ENCODE measurements around the gene BGLAP.

BGLAP gene

GRCh38 chr1:156253634-156254033 is 11.7 kb downstream of the BGLAP start:
- Histone ChIP-seq H2AFZ (ENCODE audit: low read depth) (no peak overlapping the region), H3K4me2 (no peak overlapping the region), H3K4me3 (IDR thresholded peaks at IDR 0.05; ENCODE audit: insufficient read depth, low read depth, low read length) (no peak overlapping the region), H3K79me2 (ENCODE audit: insufficient read depth, low read depth) (no peaks in the 10 kb centered on the region), H3K9ac (no peak overlapping the region), H3K4me1 (ENCODE audit: low read depth, poor library complexity, severe bottlenecking) (peaks cover 19% of the 10 kb centered on the region), H3K36me3 (ENCODE audit: insufficient read depth) (peaks cover 42% of the 10 kb centered on the region; the same call in 1 of the 2 replicates), H4K20me1 (ENCODE audit: insufficient read depth) (no peaks in the 10 kb centered on the region), H3K27ac (no peak overlapping the region; the same call in 1 of the 2 replicates), H3K27me3 (ENCODE audit: insufficient read depth, low read depth) (no peaks in the 10 kb centered on the region)
- no peak for TF ChIP-seq CTCF (conservative IDR thresholded peaks at IDR 0.05; ENCODE audit: low read depth, low read length)

GRCh38 chr1:156257711-156258110 is 15.7 kb downstream of the BGLAP start:
- Histone ChIP-seq H2AFZ (ENCODE audit: low read depth) (no peak overlapping the region), H3K79me2 (ENCODE audit: insufficient read depth, low read depth) (no peaks in the 10 kb centered on the region), H3K27ac (no peak overlapping the region; the same call in 1 of the 2 replicates), H3K4me2 (no peak overlapping the region), H4K20me1 (ENCODE audit: insufficient read depth) (no peaks in the 10 kb centered on the region), H3K4me1 (ENCODE audit: low read depth, poor library complexity, severe bottlenecking) (peaks cover 26% of the 10 kb centered on the region), H3K36me3 (ENCODE audit: insufficient read depth) (peaks cover 51% of the 10 kb centered on the region; the same call in 1 of the 2 replicates), H3K9ac (no peak overlapping the region), H3K27me3 (ENCODE audit: insufficient read depth, low read depth) (no peaks in the 10 kb centered on the region), H3K4me3 (IDR thresholded peaks at IDR 0.05; ENCODE audit: insufficient read depth, low read depth, low read length) (no peak overlapping the region)
- TF ChIP-seq CTCF (conservative IDR thresholded peaks at IDR 0.05; ENCODE audit: low read depth, low read length), result no peak

GRCh38 chr1:156258859-156259258 is 16.9 kb downstream of the BGLAP start:
- no peaks in the 10 kb centered on the region for H3K27me3 ChIP-seq (ENCODE audit: insufficient read depth, low read depth)
- no peak overlapping the region for H3K27ac ChIP-seq
- no peak overlapping the region for H3K4me3 ChIP-seq (IDR thresholded peaks at IDR 0.05; ENCODE audit: insufficient read depth, low read depth, low read length)
- peaks cover 50% of the 10 kb centered on the region; the same call in 1 of the 2 replicates for H3K36me3 ChIP-seq (ENCODE audit: insufficient read depth)
- no peaks in the 10 kb centered on the region for H3K79me2 ChIP-seq (ENCODE audit: insufficient read depth, low read depth)
- no peak for TF ChIP-seq CTCF (conservative IDR thresholded peaks at IDR 0.05; ENCODE audit: low read depth, low read length)
- H2AFZ ChIP-seq (ENCODE audit: low read depth), result no peak overlapping the region
- H3K4me1 ChIP-seq (ENCODE audit: low read depth, poor library complexity, severe bottlenecking), result peaks cover 18% of the 10 kb centered on the region
- no peaks in the 10 kb centered on the region for H4K20me1 ChIP-seq (ENCODE audit: insufficient read depth)
- no peak overlapping the region for H3K4me2 ChIP-seq
- no peak overlapping the region for H3K9ac ChIP-seq

GRCh38 chr1:156259805-156260204 is 17.8 kb downstream of the BGLAP start:
- Histone ChIP-seq H3K79me2 (ENCODE audit: insufficient read depth, low read depth) (no peaks in the 10 kb centered on the region), H3K4me1 (ENCODE audit: low read depth, poor library complexity, severe bottlenecking) (peaks cover 18% of the 10 kb centered on the region), H3K9ac (no peak overlapping the region), H3K4me2 (no peak overlapping the region), H3K27ac (no peak overlapping the region; the same call in 1 of the 2 replicates), H3K36me3 (ENCODE audit: insufficient read depth) (peaks cover 53% of the 10 kb centered on the region; the same call in 1 of the 2 replicates), H3K4me3 (IDR thresholded peaks at IDR 0.05; ENCODE audit: insufficient read depth, low read depth, low read length) (no peak overlapping the region), H4K20me1 (ENCODE audit: insufficient read depth) (no peaks in the 10 kb centered on the region), H2AFZ (ENCODE audit: low read depth) (no peak overlapping the region), H3K27me3 (ENCODE audit: insufficient read depth, low read depth) (no peaks in the 10 kb centered on the region)
- TF ChIP-seq CTCF (conservative IDR thresholded peaks at IDR 0.05; ENCODE audit: low read depth, low read length), result peak; percentile 76
